Ovary (tissue), 9 donors: ENCODE results near the gene DHDH. TPM values are rescaled to one million over a fixed set of nuclear protein-coding genes. Genes with fewer than 3 reads are reported as not detected.

Experiments used
- DNase-seq, 5 donors: peaks; one replicate each; pipeline ENCODE4 v3.0.0-alpha.2; 2019 to 2020
- H3K27ac ChIP-seq, 2 donors: fragments of 200-600 bp; one replicate each; pipeline versions ENCODE4 v1.5.1 to v1.8.0; 2019 to 2022
- H3K27me3 ChIP-seq: fragments of 200-600 bp; one replicate; pipeline ENCODE4 v1.8.0; 2022
- H3K36me3 ChIP-seq: fragments of 200-600 bp; sonication (generic); one replicate; pipeline ENCODE4 v1.5.1; 2019
- H3K4me1 ChIP-seq: one replicate; pipeline ENCODE4 v1.8.1; 2013; ENCODE audit warnings: mild to moderate bottlenecking, moderate library complexity; ENCODE audit not compliant: insufficient read depth
- H3K4me3 ChIP-seq: fragments of 200-600 bp; sonication (generic); one replicate; pipeline ENCODE4 v1.5.1; 2017
- H3K9me3 ChIP-seq, 2 donors: fragments of 200-600 bp in 1 of 2; sonication (generic) in 1 of 2; one replicate each; pipeline versions ENCODE4 v1.5.1 to v1.8.1; 2013 to 2019; ENCODE audit warnings: mild to moderate bottlenecking in 1 of 2, moderate library complexity in 1 of 2
- CTCF ChIP-seq, 3 donors: fragments of 450-650 bp in 2 of 3; fragments of 200-600 bp in 1 of 3; IDR thresholded peaks; one replicate each; pipeline versions ENCODE4 v1.5.1 to v1.8.0; 2016 to 2022; ENCODE audit warnings: antibody characterized with exemption in 3 of 3, mild to moderate bottlenecking in 1 of 3
- EP300 ChIP-seq: sonication (generic); formaldehyde crosslinking; IDR thresholded peaks from one replicate; pipeline ENCODE4 v1.6.1; 2017; ENCODE audit warnings: antibody characterized with exemption
- POLR2A ChIP-seq: fragments of 450-650 bp; IDR thresholded peaks from one replicate; pipeline ENCODE4 v1.6.1; 2017; ENCODE audit warnings: antibody characterized with exemption, mild to moderate bottlenecking, moderate library complexity
- WGBS, 3 donors: extraction: QIAGEN DNeasy Blood & Tissue Kit in 1 of 3; methylation state at CpG; one replicate each; pipeline versions ENCODE4 v1.1.5 to v1.1.7; 2013 to 2017; 5-methylcytosine and 5-hydroxymethylcytosine counted together
- intact Hi-C, 4 donors: fragments of 100-400 bp; cut with DNase I; formaldehyde crosslinking; loops; one replicate each; pipeline versions ENCODE4 v1.11.0 to v1.15.1; 2022 to 2023
- polyA plus RNA-seq, 2 donors: library from polyadenylated mRNA; stranded (reverse); fragments of 200-250 nt in 1 of 2; fragments of 350-450 nt in 1 of 2; fragmentation: Illumina TruSeq in 1 of 2; extraction: RNeasy Lipid Tissue Mini Kit (QIAGEN cat#74804) in 1 of 2; gene quantifications; one replicate each; pipeline ENCODE4 v1.2.3, GENCODE V29; 2013 to 2014
- total RNA-seq, 7 donors: library from RNA; depleted of rRNA in 2 of 7; stranded (reverse); fragments of >200 nt in 2 of 7; fragmentation: NEBNext Ultra II Directional in 3 of 7; extraction: Animal tissue kit (Norgen Biotek cat#: 25700) in 3 of 7; gene quantifications; one replicate each; pipeline versions ENCODE4 v1.1.0 to v1.2.4, GENCODE V29; 2016 to 2023
- donor health status: DM: no; HTN: no; CAD: no; lungs with moderate emphysema.
- donor health status: DM: no; HTN: no; CAD: no.
- donor health status: Bipolar disorder and iron deficiency.
- donor health status: DM: yes; HTN: yes; CAD: no.
- donor health status: DM: no; HTN: no; CAD: no.
- donor health status: DM: yes; HTN: yes; CAD: no.

The DHDH gene
- total and polyA plus RNA-seq, 9 donors = 0.28 to 0.78 (median 0.67) TPM; not detected in 4

- H3K36me3 ChIP-seq = no peaks in the 10 kb centered on the region
- peak overlapping the region in 1 of 2 donors; percentile 83 for H3K27ac ChIP-seq
- 85 to 89% (median 87%) methylated on average over 20 to 22 of the region's 22 CpGs for WGBS, 3 donors
- no peaks in the 10 kb centered on the region for H3K9me3 ChIP-seq
- H3K4me3 ChIP-seq = no peak overlapping the region
- H3K4me1 ChIP-seq = peaks cover 16% of the 10 kb centered on the region
- no peaks in the 10 kb centered on the region for H3K27me3 ChIP-seq
- TF ChIP-seq EP300 = no peak
- DNase-seq = peak in 2 of 5 donors; percentile 18 to 38
- intact Hi-C loops = no loop called here
These were observed 57.6 kb downstream of the DHDH start for GRCh38 chr19:48991011-48991609.

- DNase-seq = peak; percentile 49 to 71 (median 55)
- Histone ChIP-seq H3K4me3 (peak overlapping the region; percentile 78), H3K4me1 (peaks cover 16% of the 10 kb centered on the region), H3K9me3 (no peaks in the 10 kb centered on the region), H3K27ac (peak overlapping the region; percentile 83 to 86), H3K36me3 (no peaks in the 10 kb centered on the region), H3K27me3 (no peaks in the 10 kb centered on the region)
- TF ChIP-seq EP300 = no peak
- TF ChIP-seq CTCF (IDR thresholded peaks at IDR 0.05) = no peak
- TF ChIP-seq POLR2A = peak; percentile 40
- WGBS, 3 donors = 5 to 9% (median 9%) methylated on average over 8 of the region's 8 CpGs
- intact Hi-C loops = no loop called here
These were observed 58.5 kb downstream of the DHDH start for GRCh38 chr19:48991873-48992580.

GRCh38 chr19:48992581-48993174 is 59.2 kb downstream of the DHDH start:
- Histone ChIP-seq H3K36me3 (no peaks in the 10 kb centered on the region), H3K4me1 (peaks cover 16% of the 10 kb centered on the region), H3K27ac (peak overlapping the region; percentile 83 to 86), H3K4me3 (peak overlapping the region; percentile 78), H3K9me3 (no peaks in the 10 kb centered on the region), H3K27me3 (no peaks in the 10 kb centered on the region)
- 0 to 1% (median 1%) methylated on average over 18 to 20 of the region's 20 CpGs for WGBS, 3 donors
- TF ChIP-seq CTCF (IDR thresholded peaks at IDR 0.05) = no peak
- TF ChIP-seq EP300 = no peak
- no peak for TF ChIP-seq POLR2A
- DNase-seq = peak in 2 of 5 donors; percentile 39 to 54
- intact Hi-C loops = no loop called here

- 0 to 1% (median 0%) methylated on average over 40 to 56 of the region's 56 CpGs for WGBS, 3 donors
- Histone ChIP-seq H3K4me3 (peak within 1 kb of the TSS; percentile 78), H3K36me3 (no peaks in the 10 kb centered on the region), H3K27ac (peak within 1 kb of the TSS; percentile 83 to 86), H3K27me3 (no peaks in the 10 kb centered on the region), H3K4me1 (peaks cover 16% of the 10 kb centered on the region), H3K9me3 (no peaks in the 10 kb centered on the region)
- DNase-seq = peak; percentile 99 to 100 (median 99)
- TF ChIP-seq CTCF (IDR thresholded peaks at IDR 0.05) (peak; percentile 95 to 100 (median 100)), EP300 (peak; percentile 62), POLR2A (peak; percentile 90)
- intact Hi-C loops = no loop called here
These were observed 59.9 kb downstream of the DHDH start, which contains the start of the genes GYS1 and RUVBL2 for GRCh38 chr19:48993175-48994034. TSS of gene GYS1 (minus strand) at chr19:48993309. CDS start at chr19:48993112, 197 bp downstream. TSS of gene RUVBL2 (plus strand) at chr19:48993887. CDS start at chr19:48993912, 25 bp downstream.
